HEK293 (cell line): ENCODE data around the gene KDM2B.

ENCODE experiments used
- CTCF ChIA-PET: fragments of 350-600 bp; formaldehyde crosslinking; extraction: SDS; loops from one replicate; lab custom pipeline; 2021; ENCODE audit warnings: antibody characterized with exemption; lab: Yijun Ruan, JAX
- POLR2A ChIA-PET: fragments of 300-600 bp; formaldehyde crosslinking; extraction: SDS; loops from one replicate; lab custom pipeline; 2020; ENCODE audit warnings: antibody characterized with exemption, inconsistent platforms; lab: Yijun Ruan, JAX
- H3K27ac ChIP-seq: fragments of 200-500 bp; sonication (Bioruptor generic); 2 replicates; pipeline ENCODE4 v1.5.1; 2014; ENCODE audit warnings: low read depth, low read length, control low read depth, inconsistent platforms; ENCODE audit errors: extremely low read depth
- H3K36me3 ChIP-seq, 2 experiments: fragments of 200-500 bp in 1 of 2; sonication (Bioruptor generic) in 1 of 2; 1 replicate in 1 of 2; 2 replicates in 1 of 2; pipeline ENCODE4 v1.5.1; 2014 to 2017; ENCODE audit warnings: inconsistent platforms in 2 of 2, low read length in 2 of 2; ENCODE audit not compliant: control insufficient read depth in 2 of 2, insufficient read depth in 1 of 2
- H3K4me1 ChIP-seq: fragments of 200-500 bp; sonication (Bioruptor generic); 2 replicates; pipeline ENCODE4 v1.5.1; 2014; ENCODE audit warnings: mild to moderate bottlenecking, low read length, inconsistent platforms; ENCODE audit not compliant: control insufficient read depth, insufficient read depth
- H3K4me3 ChIP-seq: 2 replicates; pipeline ENCODE4 v1.5.1; 2011; ENCODE audit warnings: low read depth, mild to moderate bottlenecking, control low read depth, low read length, moderate library complexity
- H3K9me3 ChIP-seq: fragments of 200-500 bp; sonication (Bioruptor generic); 2 replicates; pipeline ENCODE4 v1.5.1; 2014; ENCODE audit warnings: low read depth, low read length, inconsistent platforms; ENCODE audit not compliant: control insufficient read depth, insufficient read depth
- BCL11B ChIP-seq: fragments of 450-650 bp; formaldehyde crosslinking; IDR thresholded peaks from 2 replicates; pipeline ENCODE4 v1.5.1; 2016; ENCODE audit warnings: low read depth, missing biosample characterization, missing genetic modification characterization
- BCL6B ChIP-seq: fragments of 450-650 bp; formaldehyde crosslinking; IDR thresholded peaks from 2 replicates; pipeline ENCODE4 v1.5.1; 2017; ENCODE audit warnings: missing biosample characterization, missing genetic modification characterization
- GLI2 ChIP-seq: fragments of 450-650 bp; formaldehyde crosslinking; IDR thresholded peaks from 2 replicates; pipeline ENCODE4; 2017; ENCODE audit warnings: missing biosample characterization, missing genetic modification characterization, low read depth, borderline replicate concordance
- KLF1 ChIP-seq: fragments of 450-650 bp; formaldehyde crosslinking; IDR thresholded peaks from 2 replicates; pipeline ENCODE4 v1.5.1; 2016; ENCODE audit warnings: missing biosample characterization, missing genetic modification characterization
- KLF8 ChIP-seq: fragments of 450-650 bp; formaldehyde crosslinking; IDR thresholded peaks from 2 replicates; pipeline ENCODE4 v1.5.1; 2016; ENCODE audit warnings: missing biosample characterization, missing genetic modification characterization
- PRDM1 ChIP-seq: fragments of 450-650 bp; formaldehyde crosslinking; IDR thresholded peaks from 2 replicates; pipeline ENCODE4; 2016; ENCODE audit warnings: missing biosample characterization, missing genetic modification characterization
- RBAK ChIP-seq: fragments of 450-650 bp; formaldehyde crosslinking; IDR thresholded peaks from 2 replicates; pipeline ENCODE4 v1.5.1; 2016; ENCODE audit warnings: missing biosample characterization, missing genetic modification characterization
- SP2 ChIP-seq: fragments of 450-650 bp; formaldehyde crosslinking; IDR thresholded peaks from 2 replicates; pipeline ENCODE4 v1.5.1; 2016; ENCODE audit warnings: missing biosample characterization, missing genetic modification characterization
- SP7 ChIP-seq: fragments of 450-650 bp; formaldehyde crosslinking; IDR thresholded peaks from 2 replicates; pipeline ENCODE4 v1.5.1; 2016; ENCODE audit warnings: missing biosample characterization, missing genetic modification characterization
- ZBTB8A ChIP-seq: fragments of 450-650 bp; formaldehyde crosslinking; IDR thresholded peaks from 2 replicates; pipeline ENCODE4 v1.5.1; 2016; ENCODE audit warnings: missing biosample characterization, missing genetic modification characterization
- ZIC2 ChIP-seq: fragments of 450-650 bp; formaldehyde crosslinking; IDR thresholded peaks from 2 replicates; pipeline ENCODE4 v1.5.1; 2016; ENCODE audit warnings: missing biosample characterization, missing genetic modification characterization
- ZNF140 ChIP-seq: fragments of 450-650 bp; formaldehyde crosslinking; IDR thresholded peaks from 2 replicates; pipeline ENCODE4 v1.5.1; 2016; ENCODE audit warnings: missing biosample characterization, missing genetic modification characterization
- ZNF155 ChIP-seq: fragments of 450-650 bp; formaldehyde crosslinking; IDR thresholded peaks from 2 replicates; pipeline ENCODE4 v1.5.1; 2016; ENCODE audit warnings: missing biosample characterization, missing genetic modification characterization
- ZNF16 ChIP-seq: fragments of 450-650 bp; formaldehyde crosslinking; IDR thresholded peaks from 2 replicates; pipeline ENCODE4 v1.5.1; 2016; ENCODE audit warnings: low read depth, missing biosample characterization, missing genetic modification characterization
- ZNF202 ChIP-seq: fragments of 450-650 bp; formaldehyde crosslinking; IDR thresholded peaks from 2 replicates; pipeline ENCODE4 v1.5.1; 2016; ENCODE audit warnings: missing biosample characterization, missing genetic modification characterization, borderline replicate concordance
- ZNF211 ChIP-seq: fragments of 450-650 bp; formaldehyde crosslinking; IDR thresholded peaks from 2 replicates; pipeline ENCODE4 v1.5.1; 2016; ENCODE audit warnings: low read depth, missing biosample characterization, missing genetic modification characterization
- ZNF239 ChIP-seq: fragments of 450-650 bp; formaldehyde crosslinking; IDR thresholded peaks from 2 replicates; pipeline ENCODE4 v1.5.1; 2016; ENCODE audit warnings: missing biosample characterization, missing genetic modification characterization
- ZNF266 ChIP-seq: fragments of 450-650 bp; formaldehyde crosslinking; IDR thresholded peaks from 2 replicates; pipeline ENCODE4 v1.5.1; 2016; ENCODE audit warnings: missing biosample characterization, missing genetic modification characterization, low read depth
- ZNF274 ChIP-seq, 2 experiments: fragments of 200-500 bp in 1 of 2; fragments of 450-650 bp in 1 of 2; sonication (Bioruptor generic) in 1 of 2; formaldehyde crosslinking in 1 of 2; IDR thresholded peaks; 2 replicates each; pipeline versions ENCODE4 v1.5.1 to v1.6.1; 2014 to 2016; ENCODE audit warnings: borderline replicate concordance in 1 of 2, inconsistent platforms in 1 of 2, low read length in 1 of 2, missing biosample characterization in 1 of 2, missing genetic modification characterization in 1 of 2
- ZNF394 ChIP-seq: fragments of 450-650 bp; formaldehyde crosslinking; IDR thresholded peaks from 2 replicates; pipeline ENCODE4 v1.5.1; 2016; ENCODE audit warnings: missing biosample characterization, missing genetic modification characterization, mild to moderate bottlenecking, moderate library complexity, borderline replicate concordance
- ZNF404 ChIP-seq: fragments of 450-650 bp; formaldehyde crosslinking; IDR thresholded peaks from 2 replicates; pipeline ENCODE4 v1.5.1; 2017; ENCODE audit warnings: missing biosample characterization, missing genetic modification characterization
- ZNF416 ChIP-seq: fragments of 450-650 bp; formaldehyde crosslinking; IDR thresholded peaks from 2 replicates; pipeline ENCODE4 v1.5.1; 2016; ENCODE audit warnings: missing biosample characterization, missing genetic modification characterization
- ZNF433 ChIP-seq: fragments of 450-650 bp; formaldehyde crosslinking; IDR thresholded peaks from 2 replicates; pipeline ENCODE4 v1.5.1; 2016; ENCODE audit warnings: missing biosample characterization, missing genetic modification characterization, low read depth
- ZNF449 ChIP-seq: fragments of 450-650 bp; formaldehyde crosslinking; IDR thresholded peaks from 2 replicates; pipeline ENCODE4 v1.5.1; 2017; ENCODE audit warnings: missing biosample characterization, mild to moderate bottlenecking, missing genetic modification characterization, moderate library complexity
- ZNF501 ChIP-seq: fragments of 450-650 bp; formaldehyde crosslinking; IDR thresholded peaks from 2 replicates; pipeline ENCODE4 v1.5.1; 2016; ENCODE audit warnings: missing biosample characterization, missing genetic modification characterization
- ZNF514 ChIP-seq: fragments of 450-650 bp; formaldehyde crosslinking; IDR thresholded peaks from 2 replicates; pipeline ENCODE4 v1.5.1; 2016; ENCODE audit warnings: missing biosample characterization, missing genetic modification characterization
- ZNF521 ChIP-seq: fragments of 450-650 bp; formaldehyde crosslinking; IDR thresholded peaks from 2 replicates; pipeline ENCODE4 v1.5.1; 2017; ENCODE audit warnings: missing biosample characterization, mild to moderate bottlenecking, missing genetic modification characterization
- ZNF624 ChIP-seq: fragments of 450-650 bp; formaldehyde crosslinking; IDR thresholded peaks from 2 replicates; pipeline ENCODE4 v1.5.1; 2017; ENCODE audit warnings: missing biosample characterization, missing genetic modification characterization
- ZNF76 ChIP-seq: fragments of 450-650 bp; formaldehyde crosslinking; IDR thresholded peaks from 2 replicates; pipeline ENCODE4; 2016; ENCODE audit warnings: low read depth, missing biosample characterization, missing genetic modification characterization, borderline replicate concordance
- ZNF776 ChIP-seq: fragments of 450-650 bp; formaldehyde crosslinking; IDR thresholded peaks from 2 replicates; pipeline ENCODE4 v1.5.0; 2017; ENCODE audit warnings: missing biosample characterization, missing genetic modification characterization, borderline replicate concordance
- ZSCAN16 ChIP-seq: fragments of 450-650 bp; formaldehyde crosslinking; IDR thresholded peaks from 2 replicates; pipeline ENCODE4 v1.5.1; 2016; ENCODE audit warnings: missing biosample characterization, missing genetic modification characterization
- ZSCAN4 ChIP-seq: fragments of 450-650 bp; formaldehyde crosslinking; IDR thresholded peaks from 2 replicates; pipeline ENCODE4 v1.5.1; 2017; ENCODE audit warnings: missing biosample characterization, missing genetic modification characterization
- ZSCAN5A ChIP-seq: fragments of 450-650 bp; formaldehyde crosslinking; IDR thresholded peaks from 2 replicates; pipeline ENCODE4 v1.5.1; 2016; ENCODE audit warnings: missing biosample characterization, missing genetic modification characterization

Gene KDM2B

GRCh38 chr12:121579981-121580868 lies 598 bp downstream of the KDM2B start:
- H3K4me1 ChIP-seq = peaks cover 12% of the 10 kb centered on the region
- H3K4me3 ChIP-seq = peak overlapping the region; percentile 60
- CTCF ChIA-PET = no interaction called here
- no peaks in the 10 kb centered on the region for H3K9me3 ChIP-seq
- H3K27ac ChIP-seq = peak overlapping the region; percentile 69
- H3K36me3 ChIP-seq = peaks cover 0 to 15% of the 10 kb centered on the region in 2 experiments; a peak in 1 of 3 replicates
- POLR2A ChIA-PET = interaction anchor here (0.5 to 2.0 kb wide), 14 partner anchors 12 to 641 kb away, joined by 3 to 9 read pairs (median 4); no protein-coding TSS in a partner anchor
- TF ChIP-seq ZNF449 (tag by site-specific recombination) (no peak), BCL6B (tag by site-specific recombination) (no peak), SP2 (tag by site-specific recombination) (peak; percentile 39), PRDM1 (no peak), ZSCAN4 (tag by site-specific recombination) (no peak), ZNF274 (IDR thresholded peaks at IDR 0.05; ENCODE audit: low read length) (no peak), ZNF274 (tag by site-specific recombination; IDR thresholded peaks at IDR 0.05; ENCODE audit: borderline replicate concordance) (no peak), ZNF404 (no peak), ZNF76 (tag by site-specific recombination) (peak; percentile 9; the same call in 1 of the 2 replicates), ZNF416 (tag by site-specific recombination) (no peak), KLF8 (tag by site-specific recombination) (peak; percentile 77; the same call in 1 of the 2 replicates), ZNF776 (tag by site-specific recombination) (no peak), ZNF521 (tag by site-specific recombination) (no peak), ZNF433 (tag by site-specific recombination) (no peak), ZNF514 (tag by site-specific recombination) (no peak), ZBTB8A (tag by site-specific recombination) (peak; percentile 94), ZNF624 (tag by site-specific recombination) (no peak), ZNF266 (tag by site-specific recombination) (no peak), ZNF140 (tag by site-specific recombination) (no peak), SP7 (peak; percentile 13; the same call in 1 of the 2 replicates), ZNF202 (tag by site-specific recombination) (no peak), BCL11B (no peak), RBAK (tag by site-specific recombination) (no peak), ZSCAN5A (tag by site-specific recombination) (0 out of 2 replicates have a peak, but pooled peaks have one; percentile 12), ZNF394 (tag by site-specific recombination) (no peak), ZNF501 (tag by site-specific recombination) (no peak), ZNF155 (tag by site-specific recombination) (no peak), GLI2 (no peak), ZNF211 (no peak), ZNF239 (tag by site-specific recombination) (no peak), ZIC2 (tag by site-specific recombination) (peak; percentile 32), ZNF16 (tag by site-specific recombination) (no peak), ZSCAN16 (tag by site-specific recombination) (no peak), KLF1 (tag by site-specific recombination) (no peak)
